PC-9 (cell line): ENCODE measurements around the gene MAU2. TPM values are rescaled to one million over a fixed set of nuclear protein-coding genes. Genes with fewer than 3 reads are reported as not detected.
"Not testable (repeated sequence)": the region's sequence is repeated elsewhere in the genome, so short reads cannot be mapped to it uniquely, and the experiment has no call there.

Source experiments
- BruUV-seq: library from RNA; stranded (reverse); fragments of 400-500 nt; replicated peaks from 2 replicates; lab custom pipeline; 2021; lab: Mats Ljungman, UMichigan
- CTCF ChIA-PET: fragments of 300-600 bp; sonication (Branson Sonifier 250); formaldehyde crosslinking; loops from one replicate; lab custom pipeline; 2022; ENCODE audit warnings: antibody characterized with exemption; lab: Charles Lee
- POLR2A ChIA-PET: fragments of 300-600 bp; sonication (Branson Sonifier 250); formaldehyde crosslinking; loops from one replicate; lab custom pipeline; 2022; ENCODE audit warnings: antibody characterized with exemption; ENCODE audit not compliant: unreplicated experiment; lab: Charles Lee
- DNase-seq, 2 experiments: peaks; one replicate each; pipeline versions ENCODE4 v3.0.0 to v3.0.0-alpha.2; 2015 to 2022; ENCODE audit warnings: mixed read lengths in 1 of 2
- H2AFZ ChIP-seq: fragments of 200-600 bp; sonication (generic); 2 replicates; pipeline ENCODE4 v1.8.1; 2017; ENCODE audit warnings: antibody characterized with exemption
- H3F3A ChIP-seq: fragments of 200-600 bp; sonication (generic); 2 replicates; pipeline ENCODE4 v1.8.1; 2017; ENCODE audit warnings: antibody characterized with exemption, mild to moderate bottlenecking, low read depth; ENCODE audit not compliant: insufficient read depth
- H3K27ac ChIP-seq: fragments of 200-600 bp; sonication (generic); 2 replicates; pipeline ENCODE4 v1.6.1; 2016; ENCODE audit warnings: mixed run types
- H3K27me3 ChIP-seq: fragments of 200-600 bp; sonication (generic); 2 replicates; pipeline ENCODE4 v1.6.1; 2016; ENCODE audit warnings: low read depth, mixed run types; ENCODE audit not compliant: insufficient read depth
- H3K36me3 ChIP-seq: fragments of 200-600 bp; sonication (generic); 2 replicates; pipeline ENCODE4 v1.6.1; 2016; ENCODE audit warnings: low read depth, mixed run types
- H3K4me1 ChIP-seq: fragments of 200-600 bp; sonication (generic); replicated peaks from 2 replicates; pipeline ENCODE4 v1.6.1; 2016; ENCODE audit warnings: mixed run types; ENCODE audit not compliant: insufficient read depth
- H3K4me2 ChIP-seq: fragments of 200-600 bp; sonication (generic); 2 replicates; pipeline ENCODE4 v1.6.1; 2017; ENCODE audit warnings: mixed run types
- H3K4me3 ChIP-seq: fragments of 200-600 bp; sonication (generic); 2 replicates; pipeline ENCODE4 v1.6.1; 2016; ENCODE audit warnings: mixed run types
- H3K79me2 ChIP-seq: fragments of 200-600 bp; sonication (generic); 2 replicates; pipeline ENCODE4 v1.6.1; 2017; ENCODE audit warnings: low read depth, mixed run types
- H3K9me2 ChIP-seq: fragments of 200-600 bp; sonication (generic); 2 replicates; pipeline ENCODE4 v1.8.1; 2017; ENCODE audit warnings: mild to moderate bottlenecking; ENCODE audit not compliant: insufficient read depth
- H3K9me3 ChIP-seq: fragments of 200-600 bp; sonication (generic); 2 replicates; pipeline ENCODE4 v1.8.1; 2016; ENCODE audit warnings: low read depth; ENCODE audit not compliant: insufficient read depth
- H4K20me1 ChIP-seq: fragments of 200-600 bp; sonication (generic); 2 replicates; pipeline ENCODE4 v1.8.1; 2017; ENCODE audit not compliant: insufficient read depth
- CTCF ChIP-seq: fragments of 200-600 bp; sonication (generic); conservative IDR thresholded peaks from 2 replicates; pipeline ENCODE4 v1.6.1; 2017; ENCODE audit warnings: mixed run types, antibody characterized with exemption, mild to moderate bottlenecking, moderate library complexity
- EZH2 ChIP-seq: fragments of 200-600 bp; sonication (generic); IDR thresholded peaks from 2 replicates; pipeline ENCODE4 v1.8.0; 2017; ENCODE audit warnings: antibody characterized with exemption, low read depth
- intact Hi-C: fragments of 100-400 bp; cut with micrococcal nuclease; formaldehyde crosslinking; loops from one replicate; pipeline ENCODE4 v1.10.0; 2022; ENCODE audit not compliant: unreplicated experiment
- total RNA-seq: library from RNA; stranded (reverse); gene quantifications from 2 replicates; pipeline ENCODE4 v1.2.3, GENCODE V29; 2021

MAU2 gene
- total RNA-seq, 1 experiment from 2014 or later = 46.1 TPM

- Histone ChIP-seq H3K9me3 (no peaks in the 10 kb centered on the region), H3F3A (no peaks in the 10 kb centered on the region), H3K36me3 (peaks cover 21% of the 10 kb centered on the region; the same call in 1 of the 2 replicates), H3K27ac (no peak overlapping the region), H3K27me3 (no peaks in the 10 kb centered on the region), H2AFZ (no peak overlapping the region), H3K9me2 (no peaks in the 10 kb centered on the region), H4K20me1 (peaks cover 1% of the 10 kb centered on the region; the same call in 1 of the 2 replicates), H3K79me2 (no peaks in the 10 kb centered on the region), H3K4me2 (no peak overlapping the region), H3K4me1 (no peaks in the 10 kb centered on the region), H3K4me3 (no peak overlapping the region)
- ChIA-PET POLR2A (no interaction called here), CTCF (no interaction called here)
- DNase-seq = no peak
- intact Hi-C loops = no loop called here
- TF ChIP-seq EZH2 (no peak), CTCF (no peak)
- BruUV-seq = no TSS peak
Observed at GRCh38 chr19:19348266-19348665, 27.6 kb downstream of the MAU2 start.

GRCh38 chr19:19349365-19349764, 28.7 kb downstream of the MAU2 start:
- Histone ChIP-seq H4K20me1 (no peaks in the 10 kb centered on the region), H3K36me3 (peaks cover 26% of the 10 kb centered on the region; the same call in 1 of the 2 replicates), H3K4me3 (no peak overlapping the region), H3K4me2 (no peak overlapping the region), H3F3A (no peaks in the 10 kb centered on the region), H3K9me3 (no peaks in the 10 kb centered on the region), H3K9me2 (no peaks in the 10 kb centered on the region), H3K27ac (no peak overlapping the region), H3K79me2 (no peaks in the 10 kb centered on the region), H2AFZ (no peak overlapping the region), H3K4me1 (no peaks in the 10 kb centered on the region), H3K27me3 (no peaks in the 10 kb centered on the region)
- POLR2A ChIA-PET = no interaction called here
- TF ChIP-seq CTCF = no peak
- CTCF ChIA-PET = no interaction called here
- intact Hi-C loops = no loop called here
- no peak for DNase-seq
- BruUV-seq = no TSS peak

GRCh38 chr19:19350756-19351155, 30.1 kb downstream of the MAU2 start:
- POLR2A ChIA-PET, H3K79me2 ChIP-seq, H3K27me3 ChIP-seq, intact Hi-C loops, H3K4me3 ChIP-seq, CTCF ChIA-PET, H3K4me2 ChIP-seq, H3K4me1 ChIP-seq, H3K9me3 ChIP-seq, H3F3A ChIP-seq, H3K27ac ChIP-seq, H3K9me2 ChIP-seq, H4K20me1 ChIP-seq, DNase-seq, BruUV-seq, H2AFZ ChIP-seq: not testable (repeated sequence)
- H3K36me3 ChIP-seq = peaks cover 24% of the 10 kb centered on the region; the same call in 1 of the 2 replicates

- ChIA-PET POLR2A (no interaction called here), CTCF (no interaction called here)
- Histone ChIP-seq H3K4me3 (no peak overlapping the region), H3F3A (peaks cover 5% of the 10 kb centered on the region; the same call in 1 of the 2 replicates), H3K9me2 (no peaks in the 10 kb centered on the region), H2AFZ (no peak overlapping the region), H3K79me2 (no peaks in the 10 kb centered on the region), H3K36me3 (peaks cover 19% of the 10 kb centered on the region; the same call in 1 of the 2 replicates), H4K20me1 (no peaks in the 10 kb centered on the region), H3K4me1 (no peaks in the 10 kb centered on the region), H3K27me3 (no peaks in the 10 kb centered on the region), H3K27ac (no peak overlapping the region), H3K4me2 (no peak overlapping the region), H3K9me3 (no peaks in the 10 kb centered on the region)
- TF ChIP-seq CTCF = no peak
- no peak for TF ChIP-seq EZH2
- DNase-seq = no peak
- no TSS peak for BruUV-seq
- intact Hi-C loops = no loop called here
Observed at GRCh38 chr19:19352823-19353222, 32.2 kb downstream of the MAU2 start.
